Myometrial cell (primary cell): Measurements from ENCODE around the gene ADSS1. TPM values are rescaled to one million over a fixed set of nuclear protein-coding genes. Genes with fewer than 3 reads are reported as not detected.

Source experiments
- total RNA-seq: library from RNA; depleted of rRNA; stranded (reverse); fragments of >200 nt; gene quantifications from 2 replicates; pipeline ENCODE4 v1.2.3, GENCODE V29; 2015

Gene ADSS1
- total RNA-seq: 0.35 and 0.58 TPM in 2 replicates

DNA sequence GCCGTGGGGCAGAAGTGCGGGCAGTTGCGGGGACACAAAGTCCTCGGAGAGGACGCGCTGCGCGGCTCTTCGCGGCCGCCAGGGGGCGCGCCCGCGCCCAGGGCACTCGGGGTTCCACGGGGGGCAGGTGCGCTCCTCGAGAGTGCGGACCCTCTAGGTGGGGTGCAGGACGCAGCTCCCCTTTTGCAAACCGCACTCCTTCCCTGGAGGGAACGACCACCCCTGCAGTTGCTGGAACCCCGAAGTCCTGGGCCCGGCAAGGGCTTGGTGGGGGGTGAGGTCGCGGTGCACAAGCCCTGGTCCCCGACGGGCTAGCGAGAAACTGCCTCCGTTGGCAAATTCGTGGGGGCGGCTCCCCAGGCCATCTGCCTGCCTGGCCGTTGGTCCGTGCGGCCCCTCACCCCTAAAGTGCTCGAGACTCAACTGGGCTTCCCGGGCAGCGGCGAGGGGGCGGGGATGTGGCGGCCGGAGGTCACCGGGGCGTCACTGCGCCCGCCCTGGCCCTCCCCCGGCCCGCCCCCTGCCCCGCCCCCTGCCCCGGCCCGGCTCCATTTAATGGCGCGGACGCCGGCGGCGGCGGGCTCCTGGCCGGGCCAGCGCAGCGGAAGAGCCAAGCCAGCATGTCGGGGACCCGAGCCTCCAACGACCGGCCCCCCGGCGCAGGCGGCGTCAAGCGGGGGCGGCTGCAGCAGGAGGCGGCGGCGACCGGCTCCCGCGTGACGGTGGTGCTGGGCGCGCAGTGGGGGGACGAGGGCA, at the start of gene ADSS1:
Gene ADSS1 (plus strand): TSS at position 579 of the 756 bp plus-strand sequence. CDS start 42 bp downstream, at position 621.

GRCh38 chr14:104689109-104689880, 34.7 kb upstream of the ADSS1 start, which contains the start of gene INF2:
Gene INF2, plus strand, starts transcription at chr14:104689618. Its CDS starts 11,748 bp downstream, at chr14:104701366.

DNA sequence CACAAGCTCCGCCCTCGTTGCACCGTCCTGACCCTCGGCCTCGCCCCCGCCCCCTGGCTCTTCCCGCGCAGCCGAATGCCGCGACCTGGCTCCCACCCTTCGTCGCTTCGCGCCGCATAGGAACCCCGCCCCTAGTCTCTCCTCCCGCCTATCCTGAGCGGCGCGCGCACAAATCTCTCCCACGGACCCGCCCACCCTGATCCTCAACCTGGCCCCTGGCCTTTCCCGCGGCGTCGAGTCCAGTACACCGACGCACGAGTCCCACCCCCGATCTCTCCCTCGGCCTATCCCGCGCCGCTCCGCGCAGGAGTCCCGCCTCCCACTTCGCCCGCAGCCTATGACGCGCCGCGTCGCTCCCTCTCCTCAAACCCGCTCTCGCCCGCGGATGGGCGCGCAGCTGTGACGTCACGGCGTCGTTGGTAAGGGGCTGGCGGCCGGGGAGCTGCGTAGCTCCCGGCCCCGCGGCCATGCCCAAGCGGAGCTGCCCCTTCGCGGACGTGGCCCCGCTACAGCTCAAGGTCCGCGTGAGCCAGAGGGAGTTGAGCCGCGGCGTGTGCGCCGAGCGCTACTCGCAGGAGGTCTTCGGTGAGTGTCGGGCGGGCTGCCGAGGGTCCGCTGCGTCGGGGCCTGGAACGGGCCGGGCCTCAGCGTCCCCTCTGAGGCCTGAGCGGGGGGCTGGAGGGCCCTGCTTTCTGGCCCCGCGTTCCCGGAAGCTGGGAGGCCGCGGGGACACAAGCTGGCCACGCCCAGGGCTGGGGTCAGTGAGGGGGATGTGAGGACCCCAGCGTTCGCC, 28.9 kb downstream of the ADSS1 start, which contains the start of gene SIVA1:
Gene SIVA1 (plus strand): TSS at position 413 of the 793 bp plus-strand sequence. CDS start 55 bp downstream, at position 468.

DNA sequence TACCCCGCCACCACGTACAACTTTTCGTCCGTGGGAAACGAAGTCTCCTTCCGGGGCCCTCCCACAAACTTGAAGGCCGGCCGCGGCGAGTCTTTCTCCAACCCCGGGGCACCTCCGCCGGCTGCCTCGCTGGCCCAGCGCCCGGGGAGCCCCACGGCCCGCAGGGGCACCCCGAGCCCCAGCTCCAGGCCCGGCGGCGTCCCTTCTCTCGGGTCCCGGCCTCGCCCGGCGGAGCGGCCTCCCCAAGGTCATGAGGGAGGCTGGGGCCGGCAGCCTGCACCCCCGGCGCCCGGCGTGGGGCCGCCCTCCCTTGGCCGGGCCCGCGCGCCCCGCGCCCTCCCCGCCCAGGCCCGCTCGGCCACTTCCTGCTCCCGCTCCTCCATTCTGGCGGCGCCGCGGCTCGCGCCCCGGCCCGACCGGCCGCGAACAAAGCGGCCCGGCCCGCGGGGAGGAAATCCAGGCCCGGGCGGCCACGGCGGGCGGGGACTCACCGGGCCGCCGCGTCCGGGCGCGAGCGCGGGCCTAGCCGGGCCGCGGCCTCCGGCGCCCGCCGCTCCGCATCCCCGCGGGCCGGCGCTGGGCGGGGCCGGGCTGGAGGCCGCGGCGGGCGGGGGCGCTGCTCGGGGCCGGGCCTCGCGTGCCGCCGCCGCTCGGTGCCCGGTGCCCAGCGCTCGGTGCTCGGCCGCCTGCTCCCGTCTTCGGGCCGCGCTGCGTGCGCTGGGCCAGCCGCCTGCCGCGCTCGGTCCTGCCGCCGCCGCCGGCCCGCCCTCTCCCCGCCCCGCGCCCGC, 71.2 kb downstream of the ADSS1 start, which contains the start of gene AKT1:
Gene AKT1 (minus strand): TSS at position 756 of the 788 bp plus-strand sequence. CDS start 3,105 bp downstream, outside the sequence.

Other genes with a start within 250 kb of the ADSS1 start
- not detected in 2 replicates for gene C14orf180, start 144.5 kb upstream of the ADSS1 start, total RNA-seq
- 0.35 TPM in 1 of 2 replicates, not detected in the other for gene TMEM179, start 119.5 kb upstream of the ADSS1 start, total RNA-seq
- gene INF2, start 34.6 kb upstream of the ADSS1 start, total RNA-seq: 50.9 and 69.5 TPM in 2 replicates
- 145 and 384 TPM in 2 replicates for gene SIVA1, start 28.9 kb downstream of the ADSS1 start, total RNA-seq
- 160 and 169 TPM in 2 replicates for gene AKT1, start 71.5 kb downstream of the ADSS1 start, total RNA-seq
- gene ZBTB42, start 76.9 kb downstream of the ADSS1 start, total RNA-seq: 1.6 and 2.3 TPM in 2 replicates
- gene CEP170B, start 141.0 kb downstream of the ADSS1 start, total RNA-seq: 19.6 and 21.4 TPM in 2 replicates
- gene PLD4, start 200.7 kb downstream of the ADSS1 start, total RNA-seq: not detected in 2 replicates